ENCODE results near the gene FAM8A1. TPM values are rescaled to one million over a fixed set of nuclear protein-coding genes. Genes with fewer than 3 reads are reported as not detected.

The FAM8A1 gene
- polyA plus RNA-seq, 1 donor = 31.0 TPM

GRCh38 chr6:17656092-17656491 is 56.0 kb downstream of the FAM8A1 start:
- H3K4me3 ChIP-seq (ENCODE audit: low read length) = no peak overlapping the region
- no peak overlapping the region for H3K27ac ChIP-seq (ENCODE audit: low read length)
- no peaks in the 10 kb centered on the region for H3K4me1 ChIP-seq (ENCODE audit: control insufficient read depth, insufficient read depth, low read length)
- no peak for DNase-seq
- no peaks in the 10 kb centered on the region for H3K27me3 ChIP-seq (ENCODE audit: control insufficient read depth, insufficient read depth, low read length)
- H3K36me3 ChIP-seq (ENCODE audit: control insufficient read depth, insufficient read depth, low read length) = peaks cover 53% of the 10 kb centered on the region
- no peaks in the 10 kb centered on the region for H3K9me3 ChIP-seq (ENCODE audit: control insufficient read depth, low read depth, low read length)
- no CpG with 5 or more reads among the region's 1 CpG for WGBS (ENCODE audit: insufficient coverage, low lambda C conversion rate)

- Histone ChIP-seq H3K36me3 (ENCODE audit: control insufficient read depth, insufficient read depth, low read length) (peaks cover 55% of the 10 kb centered on the region), H3K27ac (ENCODE audit: low read length) (no peak overlapping the region), H3K9me3 (ENCODE audit: control insufficient read depth, low read depth, low read length) (no peaks in the 10 kb centered on the region), H3K4me1 (ENCODE audit: control insufficient read depth, insufficient read depth, low read length) (no peaks in the 10 kb centered on the region), H3K27me3 (ENCODE audit: control insufficient read depth, insufficient read depth, low read length) (no peaks in the 10 kb centered on the region), H3K4me3 (ENCODE audit: low read length) (no peak overlapping the region)
- WGBS (ENCODE audit: insufficient coverage, low lambda C conversion rate) = 100% methylated on average over 1 of the region's 3 CpGs
- no peak for DNase-seq
Measured at GRCh38 chr6:17656644-17657043, 56.5 kb downstream of the FAM8A1 start.

Other genes starting within 250 kb of the FAM8A1 start
- gene CAP2, start 206.7 kb upstream of the FAM8A1 start, polyA plus RNA-seq = 11.2 TPM
- gene NUP153, start 106.6 kb downstream of the FAM8A1 start, polyA plus RNA-seq = 32.2 TPM

Measured in large intestine (tissue), 3 donors.